OCI-LY3 (cell line): ENCODE measurements around the gene CRISP1.

Source experiments
- H2AFZ ChIP-seq: fragments of 200-600, 300-600 bp; shearing (Covaris generic); 2 replicates; pipeline ENCODE4 v1.6.0; 2014; ENCODE audit warnings: antibody characterized with exemption, low read depth, low read length
- H3K27ac ChIP-seq: fragments of 200-600, 300-600 bp; sonication (generic); 2 replicates; pipeline ENCODE4 v1.5.1; 2014; ENCODE audit warnings: mild to moderate bottlenecking, low read length, moderate library complexity, mixed read lengths
- H3K27me3 ChIP-seq: fragments of 200-600, 300-600 bp; sonication (generic); 2 replicates; pipeline ENCODE4 v1.6.1; 2014; ENCODE audit warnings: low read depth, low read length, mixed read lengths
- H3K36me3 ChIP-seq: fragments of 200-600, 300-600 bp; sonication (generic); replicated peaks from 2 replicates; pipeline ENCODE3; 2014; ENCODE audit warnings: low read depth, low read length, mixed read lengths
- H3K4me1 ChIP-seq: fragments of 300-600, 200-600 bp; sonication (generic); 2 replicates; pipeline ENCODE4 v1.6.1; 2014; ENCODE audit warnings: low read length, mixed read lengths
- H3K4me2 ChIP-seq: fragments of 200-600, 300-600 bp; sonication (generic); 2 replicates; pipeline ENCODE4 v1.6.1; 2014; ENCODE audit warnings: low read length, mixed read lengths
- H3K4me3 ChIP-seq: fragments of 300-600, 200-600 bp; sonication (generic); 2 replicates; pipeline ENCODE4 v1.5.1; 2014; ENCODE audit warnings: antibody characterized with exemption, mild to moderate bottlenecking, low read length, moderate library complexity
- H3K79me2 ChIP-seq: fragments of 300-600, 200-600 bp; shearing (Covaris generic); 2 replicates; pipeline ENCODE4 v1.6.1; 2014; ENCODE audit warnings: mild to moderate bottlenecking, low read length, mixed read lengths
- H3K9ac ChIP-seq: fragments of 300-600, 200-600 bp; shearing (Covaris generic); 2 replicates; pipeline ENCODE4 v1.6.0; 2014; ENCODE audit warnings: mild to moderate bottlenecking, low read length, moderate library complexity
- H3K9me3 ChIP-seq: fragments of 200-600, 300-600 bp; shearing (Covaris generic); 2 replicates; pipeline ENCODE4 v1.6.1; 2014; ENCODE audit warnings: low read length, mixed read lengths; ENCODE audit not compliant: insufficient read depth
- H4K20me1 ChIP-seq: fragments of 200-600, 300-600 bp; sonication (generic); 2 replicates; pipeline ENCODE4 v1.6.1; 2016; ENCODE audit warnings: low read length, mixed read lengths; ENCODE audit not compliant: insufficient read depth
- EZH2phosphoT487 ChIP-seq: fragments of 200-600 bp; shearing (Covaris generic); IDR thresholded peaks from 2 replicates; pipeline ENCODE4 v1.6.1; 2018; ENCODE audit warnings: antibody characterized with exemption, mixed run types, low read depth
- TF ChIP-seq, protein P1 (sequence below): fragments of 200-600, 300-600 bp; sonication (generic); IDR thresholded peaks from 2 replicates; pipeline ENCODE4 v1.5.1; 2014; ENCODE audit warnings: antibody characterized with exemption, low read length, low read depth

The CRISP1 gene

DNA sequence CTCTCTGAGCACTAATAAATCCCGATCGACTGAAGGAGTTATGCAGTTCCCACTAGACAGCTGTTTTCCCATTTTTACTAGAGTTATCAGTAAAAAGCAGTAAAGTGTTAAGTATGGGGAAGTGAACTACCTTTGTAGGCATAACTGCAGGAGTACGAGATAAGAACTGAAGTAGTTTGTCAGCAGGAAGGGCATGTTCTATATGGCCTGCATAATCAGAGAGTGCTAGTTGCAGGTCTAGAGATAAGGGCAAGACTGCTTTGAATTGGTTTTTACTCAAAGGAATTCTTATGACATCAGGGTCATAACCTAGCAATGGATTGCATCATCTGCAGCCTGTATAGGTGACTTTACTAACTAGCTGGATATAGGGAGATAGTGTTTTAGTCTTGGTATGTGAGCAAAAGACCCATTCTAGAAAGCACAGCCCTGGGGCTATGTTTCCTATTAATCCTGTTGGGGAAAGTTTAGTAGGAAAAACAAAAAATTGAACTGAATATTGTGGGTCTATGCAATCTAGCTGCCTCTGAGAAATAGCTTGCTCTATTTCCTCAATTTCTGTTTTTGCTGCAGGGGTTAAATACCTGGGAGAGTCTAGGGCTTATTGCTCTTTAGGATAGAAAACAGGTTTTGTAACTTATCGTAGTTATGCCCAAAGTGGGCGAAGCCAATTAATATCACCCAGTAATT, 22.6 kb upstream of the CRISP1 start:
- Histone ChIP-seq H2AFZ (no peak overlapping the region), H4K20me1 (no peaks in the 10 kb centered on the region), H3K4me2 (no peak overlapping the region), H3K36me3 (no peaks in the 10 kb centered on the region), H3K79me2 (no peaks in the 10 kb centered on the region), H3K4me1 (no peaks in the 10 kb centered on the region), H3K9me3 (no peaks in the 10 kb centered on the region), H3K9ac (no peak overlapping the region), H3K27ac (no peak overlapping the region), H3K27me3 (no peaks in the 10 kb centered on the region), H3K4me3 (no peak overlapping the region)
- no peak for TF ChIP-seq EZH2phosphoT487
- TF ChIP-seq, protein P1, sequence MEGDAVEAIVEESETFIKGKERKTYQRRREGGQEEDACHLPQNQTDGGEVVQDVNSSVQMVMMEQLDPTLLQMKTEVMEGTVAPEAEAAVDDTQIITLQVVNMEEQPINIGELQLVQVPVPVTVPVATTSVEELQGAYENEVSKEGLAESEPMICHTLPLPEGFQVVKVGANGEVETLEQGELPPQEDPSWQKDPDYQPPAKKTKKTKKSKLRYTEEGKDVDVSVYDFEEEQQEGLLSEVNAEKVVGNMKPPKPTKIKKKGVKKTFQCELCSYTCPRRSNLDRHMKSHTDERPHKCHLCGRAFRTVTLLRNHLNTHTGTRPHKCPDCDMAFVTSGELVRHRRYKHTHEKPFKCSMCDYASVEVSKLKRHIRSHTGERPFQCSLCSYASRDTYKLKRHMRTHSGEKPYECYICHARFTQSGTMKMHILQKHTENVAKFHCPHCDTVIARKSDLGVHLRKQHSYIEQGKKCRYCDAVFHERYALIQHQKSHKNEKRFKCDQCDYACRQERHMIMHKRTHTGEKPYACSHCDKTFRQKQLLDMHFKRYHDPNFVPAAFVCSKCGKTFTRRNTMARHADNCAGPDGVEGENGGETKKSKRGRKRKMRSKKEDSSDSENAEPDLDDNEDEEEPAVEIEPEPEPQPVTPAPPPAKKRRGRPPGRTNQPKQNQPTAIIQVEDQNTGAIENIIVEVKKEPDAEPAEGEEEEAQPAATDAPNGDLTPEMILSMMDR, result no peak

DNA sequence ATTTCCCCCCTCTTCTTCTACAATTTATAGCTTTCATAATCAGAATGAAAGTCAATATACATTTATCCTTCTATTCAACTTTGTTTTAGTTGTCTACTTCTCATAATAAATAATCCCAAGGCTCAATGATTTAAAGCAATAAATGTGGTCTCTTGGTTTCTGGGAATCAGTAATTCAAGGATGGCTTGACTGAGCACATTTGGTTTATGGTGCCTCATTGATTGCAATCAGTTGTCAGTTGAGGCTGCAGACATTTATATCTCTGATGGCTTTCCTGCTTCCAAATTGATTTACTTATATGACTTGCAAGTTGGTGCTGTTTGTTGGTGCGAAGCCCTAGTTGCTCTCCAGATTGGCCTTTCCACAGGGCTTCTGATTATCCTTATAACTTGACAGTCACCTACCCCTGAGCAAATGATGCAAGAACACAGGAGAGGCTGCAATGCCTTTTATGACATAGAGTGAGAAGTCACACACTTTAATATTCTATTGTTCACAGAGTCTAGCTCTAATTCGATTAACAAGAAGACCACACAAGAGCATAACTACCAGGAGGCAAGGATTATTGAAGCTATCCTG, 2.7 kb upstream of the CRISP1 start:
- Histone ChIP-seq H3K27ac (no peak overlapping the region), H3K4me1 (no peaks in the 10 kb centered on the region), H3K79me2 (no peaks in the 10 kb centered on the region), H3K9me3 (no peaks in the 10 kb centered on the region), H2AFZ (no peak overlapping the region), H3K36me3 (no peaks in the 10 kb centered on the region), H3K9ac (no peak overlapping the region), H3K27me3 (no peaks in the 10 kb centered on the region), H3K4me2 (no peak overlapping the region), H3K4me3 (no peak overlapping the region), H4K20me1 (no peaks in the 10 kb centered on the region)
- TF ChIP-seq, protein P1, result no peak
- TF ChIP-seq EZH2phosphoT487, result no peak

DNA sequence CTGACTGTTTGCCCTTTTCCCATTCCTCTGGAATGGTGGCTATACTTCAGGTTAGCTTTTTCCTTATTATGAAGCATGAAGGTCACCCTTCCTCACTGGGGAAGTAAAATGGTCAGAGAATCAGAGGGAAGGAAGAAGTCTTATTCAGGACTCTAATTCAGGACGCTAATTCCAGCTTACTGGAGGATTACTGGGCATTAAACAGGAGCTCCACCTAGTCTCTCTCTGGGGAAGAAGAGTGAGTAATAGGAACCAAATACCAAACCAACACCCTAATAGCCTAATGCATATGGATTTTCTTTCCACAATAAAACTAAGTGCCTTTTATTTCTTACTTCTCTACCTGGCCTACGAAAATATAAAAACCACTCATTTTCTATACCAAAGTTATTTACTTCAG, 10.1 kb downstream of the CRISP1 start:
- H3K9ac ChIP-seq, result no peak overlapping the region
- no peak overlapping the region for H3K4me3 ChIP-seq
- H2AFZ ChIP-seq, result no peak overlapping the region
- H3K9me3 ChIP-seq, result no peaks in the 10 kb centered on the region
- no peaks in the 10 kb centered on the region for H3K36me3 ChIP-seq
- no peaks in the 10 kb centered on the region for H3K79me2 ChIP-seq
- no peak overlapping the region for H3K27ac ChIP-seq
- no peaks in the 10 kb centered on the region for H3K4me1 ChIP-seq
- no peaks in the 10 kb centered on the region for H4K20me1 ChIP-seq
- H3K4me2 ChIP-seq, result no peak overlapping the region
- H3K27me3 ChIP-seq, result no peaks in the 10 kb centered on the region
- no peak for TF ChIP-seq EZH2phosphoT487
- TF ChIP-seq, protein P1, result no peak

DNA sequence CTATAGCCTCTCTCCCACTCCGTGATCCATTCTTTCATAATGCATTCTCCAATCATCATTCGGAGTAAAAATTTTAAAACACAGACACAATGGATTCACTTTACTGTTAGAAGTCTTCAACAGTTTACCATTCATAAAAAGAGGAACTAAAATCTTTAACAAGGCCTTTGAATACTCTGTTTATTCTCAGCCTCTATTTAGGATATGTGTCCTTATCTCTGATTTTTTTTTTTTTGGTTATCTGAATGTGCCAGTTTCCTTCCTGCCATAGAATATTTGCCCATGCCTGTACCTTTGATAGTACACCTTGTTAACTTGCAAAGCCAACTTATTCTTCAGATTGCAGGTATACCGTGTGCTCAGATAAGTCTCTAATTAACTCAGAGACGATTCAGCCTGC, 11.1 kb downstream of the CRISP1 start:
- Histone ChIP-seq H3K27me3 (no peaks in the 10 kb centered on the region), H3K4me2 (no peak overlapping the region), H3K27ac (no peak overlapping the region)

More for the DNA sequence above, 11.1 kb downstream of the CRISP1 start:
- Histone ChIP-seq H3K4me3 (no peak overlapping the region), H3K36me3 (no peaks in the 10 kb centered on the region), H3K9ac (no peak overlapping the region), H3K9me3 (no peaks in the 10 kb centered on the region), H4K20me1 (no peaks in the 10 kb centered on the region), H3K4me1 (no peaks in the 10 kb centered on the region), H2AFZ (no peak overlapping the region), H3K79me2 (no peaks in the 10 kb centered on the region)
- TF ChIP-seq, protein P1, result no peak
- TF ChIP-seq EZH2phosphoT487, result no peak
